GM12878 (cell line): ENCODE data around the gene GAGE13. TPM values are rescaled to one million over a fixed set of nuclear protein-coding genes. Genes with fewer than 3 reads are reported as not detected.

ENCODE experiments used
- ATAC-seq: fragments of 200-7000 bp; cut with Tn5 transposase; 3 replicates; pipeline ENCODE4 v1.9.1; 2020; ENCODE audit warnings: mild to moderate bottlenecking, moderate library complexity
- BruUV-seq: library from RNA; stranded (reverse); fragments of 400-500 nt; replicated peaks from 2 replicates; lab custom pipeline; 2021; lab: Mats Ljungman, UMichigan
- CTCF ChIA-PET: fragments of 300-600 bp; sonication (Branson Sonifier 250); formaldehyde crosslinking; extraction: SDS; loops from one replicate; lab custom pipeline; 2021; ENCODE audit warnings: inconsistent platforms; lab: Yijun Ruan, JAX
- POLR2A ChIA-PET: fragments of 350-600 bp; formaldehyde crosslinking; extraction: SDS; loops from one replicate; lab custom pipeline; 2021; ENCODE audit warnings: inconsistent platforms; lab: Charles Lee
- RAD21 ChIA-PET: fragments of 300-600 bp; sonication (Branson Sonifier 250); formaldehyde crosslinking; loops from one replicate; lab custom pipeline; 2023; ENCODE audit warnings: antibody characterized with exemption; ENCODE audit not compliant: unreplicated experiment; lab: Charles Lee
- SMC1A ChIA-PET: fragments of 300-600 bp; sonication (Branson Sonifier 250); formaldehyde crosslinking; loops from one replicate; lab custom pipeline; 2023; ENCODE audit not compliant: unreplicated experiment, uncharacterized antibody; lab: Charles Lee
- DNase-seq: peaks from one replicate; pipeline ENCODE4 v3.0.0-alpha.2; 2011; ENCODE audit warnings: low read depth, low spot score
- FAIRE-seq: peaks from 3 replicates; lab custom pipeline; 2011; peaks lifted over from hg19 to GRCh38; lab: Jason Lieb, UNC
- H2AFZ ChIP-seq: 2 replicates; pipeline ENCODE4 v1.6.0; 2011; ENCODE audit warnings: low read depth, low read length, control low read depth; ENCODE audit not compliant: control insufficient read depth
- H3K27ac ChIP-seq: 2 replicates; pipeline ENCODE4 v1.5.1; 2011; ENCODE audit warnings: control low read depth; ENCODE audit not compliant: control insufficient read depth, insufficient read depth
- H3K27me3 ChIP-seq, 2 experiments: replicated peaks in 1 of 2; 2 replicates each; pipeline versions ENCODE4 v1.6.0 to v1.6.1; 2011; ENCODE audit warnings: low read length in 1 of 2; ENCODE audit not compliant: control insufficient read depth in 2 of 2, insufficient read depth in 2 of 2
- H3K36me3 ChIP-seq, 2 experiments: 2 replicates each; pipeline ENCODE4 v1.5.1; 2011; ENCODE audit warnings: low read length in 1 of 2; ENCODE audit not compliant: control insufficient read depth in 2 of 2, insufficient read depth in 2 of 2
- H3K4me1 ChIP-seq: 2 replicates; pipeline ENCODE4 v1.6.1; 2011; ENCODE audit warnings: mild to moderate bottlenecking, low read length, moderate library complexity, mixed read lengths; ENCODE audit not compliant: control insufficient read depth, insufficient read depth
- H3K4me2 ChIP-seq: 2 replicates; pipeline ENCODE4 v1.6.0; 2011; ENCODE audit warnings: control low read depth; ENCODE audit not compliant: control insufficient read depth, insufficient read depth
- H3K4me3 ChIP-seq: fragments of 200-600 bp; sonication (generic); 2 replicates; pipeline ENCODE4 v1.5.1; 2016
- H3K79me2 ChIP-seq: 2 replicates; pipeline ENCODE4 v1.6.0; 2011; ENCODE audit warnings: low read length; ENCODE audit not compliant: control insufficient read depth, insufficient read depth
- H3K9ac ChIP-seq: 2 replicates; pipeline ENCODE4 v1.8.0; 2011; ENCODE audit warnings: low read length, control low read depth, mixed read lengths; ENCODE audit not compliant: control insufficient read depth, insufficient read depth
- H3K9me3 ChIP-seq: replicated peaks from 3 replicates; pipeline ENCODE4 v1.5.1; 2011; ENCODE audit warnings: mild to moderate bottlenecking, low read length; ENCODE audit not compliant: control insufficient read depth, insufficient read depth
- H4K20me1 ChIP-seq: 2 replicates; pipeline ENCODE4 v1.6.0; 2011; ENCODE audit not compliant: control insufficient read depth, insufficient read depth
- CBX5 ChIP-seq: sonication (generic); IDR thresholded peaks from 2 replicates; pipeline ENCODE4 v1.6.1; 2016; ENCODE audit warnings: low read depth, moderate library complexity, mild to moderate bottlenecking, inconsistent platforms
- CHD2 ChIP-seq: IDR thresholded peaks from 2 replicates; pipeline ENCODE4 v1.6.1; 2011; ENCODE audit warnings: low read depth, low read length, improper control_type of control experiment, borderline replicate concordance
- GATAD2B ChIP-seq: fragments of 450-650 bp; conservative IDR thresholded peaks from 2 replicates; pipeline ENCODE4 v1.6.1; 2017; ENCODE audit warnings: low read depth, mild to moderate bottlenecking, moderate library complexity
- JUNB ChIP-seq: IDR thresholded peaks from 2 replicates; pipeline ENCODE4 v1.6.1; 2016; ENCODE audit warnings: antibody characterized with exemption, mild to moderate bottlenecking
- KLF5 ChIP-seq: fragments of 450-650 bp; IDR thresholded peaks from 2 replicates; pipeline ENCODE4 v1.6.1; 2014; ENCODE audit warnings: mild to moderate bottlenecking; ENCODE audit not compliant: partially characterized antibody
- NFYB ChIP-seq: IDR thresholded peaks from 2 replicates; pipeline ENCODE4 v1.6.1; 2011; ENCODE audit warnings: low read depth, mild to moderate bottlenecking, low read length, improper control_type of control experiment, moderate library complexity; ENCODE audit not compliant: insufficient read depth
- POLR2AphosphoS5 ChIP-seq: IDR thresholded peaks from 2 replicates; pipeline ENCODE4 v1.6.1; 2011; ENCODE audit warnings: mild to moderate bottlenecking, low read length, inconsistent platforms
- POU2F2 ChIP-seq: IDR thresholded peaks from 3 replicates; pipeline ENCODE4 v1.6.1; 2011; ENCODE audit warnings: low read depth, mild to moderate bottlenecking, low read length, borderline replicate concordance
- RB1 ChIP-seq: fragments of 450-650 bp; formaldehyde crosslinking; IDR thresholded peaks from 2 replicates; pipeline ENCODE4 v1.6.1; 2017; ENCODE audit warnings: mild to moderate bottlenecking, borderline replicate concordance
- RFX5 ChIP-seq: IDR thresholded peaks from 2 replicates; pipeline ENCODE4 v1.6.1; 2011; ENCODE audit warnings: low read depth, low read length, improper control_type of control experiment
- SREBF1 ChIP-seq: IDR thresholded peaks from 2 replicates; pipeline ENCODE4 v1.6.1; 2012; ENCODE audit warnings: mild to moderate bottlenecking, low read length
- TARDBP ChIP-seq: IDR thresholded peaks from 2 replicates; pipeline ENCODE4 v1.6.1; 2016; ENCODE audit warnings: borderline replicate concordance
- TBL1XR1 ChIP-seq: IDR thresholded peaks from 2 replicates; pipeline ENCODE4 v1.6.1; 2012; ENCODE audit warnings: low read depth, low read length, improper control_type of control experiment
- ZNF274 ChIP-seq: IDR thresholded peaks from one replicate; pipeline ENCODE4 v1.8.0; 2011; ENCODE audit not compliant: insufficient read length, insufficient read depth
- ZNF384 ChIP-seq: IDR thresholded peaks from 2 replicates; pipeline ENCODE4 v1.6.1; 2012; ENCODE audit warnings: low read depth, mild to moderate bottlenecking, low read length, improper control_type of control experiment, borderline replicate concordance
- WGBS: methylation state at CpG from one replicate; pipeline ENCODE4 v1.1.6; 2016; ENCODE audit warnings: low lambda C conversion rate; ENCODE audit not compliant: insufficient replicate concordance, insufficient coverage; ENCODE audit errors: missing lambda C conversion rate; 5-methylcytosine and 5-hydroxymethylcytosine counted together
- in situ Hi-C: fragments of 300-500 bp; cut with MboI; formaldehyde crosslinking; loops from 9 replicates; pipeline ENCODE4 v1.14.3; 2018; ENCODE audit warnings: mixed read lengths
- intact Hi-C: fragments of 100-400 bp; cut with micrococcal nuclease; formaldehyde crosslinking; loops from one replicate; pipeline ENCODE4 v1.14.2; 2022; ENCODE audit not compliant: unreplicated experiment
- polyA plus RNA-seq, 11 experiments: library from polyadenylated mRNA; depleted of rRNA in 4 of 11; unstranded in 6 of 11; stranded (reverse) in 5 of 11; fragments of >200 nt; fragmentation: Nextera tagmentation in 4 of 11; fragmentation: Illumina TruSeq in 1 of 11; extraction: Ambion mirVana in 4 of 11; extraction: Trizol in 1 of 11; gene quantifications; 1 replicate in 1 of 11; 2 replicates in 10 of 11; pipeline versions ENCODE4 v1.2.1 to v1.2.3, GENCODE V29; 2011 to 2016; ENCODE audit warnings: inconsistent platforms in 2 of 11, missing spikeins in 2 of 11, low read depth in 1 of 11
- total RNA-seq, 4 experiments: library from RNA; depleted of rRNA in 3 of 4; stranded (reverse); fragments of >200 nt in 3 of 4; fragmentation: Illumina TruSeq in 1 of 4; extraction: Trizol in 1 of 4; gene quantifications; 2 replicates each; pipeline versions ENCODE4 v1.2.1 to v1.2.3, GENCODE V29; 2013 to 2021
- TF ChIP-seq, protein P1 (sequence below): fragments of 150-350 bp; IDR thresholded peaks from 2 replicates; pipeline ENCODE4 v1.6.1; 2016; ENCODE audit warnings: low read depth, low read length
- TF ChIP-seq, protein P2 (sequence below): IDR thresholded peaks from 2 replicates; pipeline ENCODE4 v1.6.1; 2012; ENCODE audit warnings: low read depth, low read length, improper control_type of control experiment
- TF ChIP-seq, protein P3 (sequence below): fragments of 450-650 bp; IDR thresholded peaks from 2 replicates; pipeline ENCODE4 v1.6.1; 2017; ENCODE audit warnings: antibody characterized with exemption, mild to moderate bottlenecking, moderate library complexity
- TF ChIP-seq, protein P4 (sequence below): fragments of 450-650 bp; IDR thresholded peaks from 2 replicates; pipeline ENCODE4 v1.6.1; 2014; ENCODE audit warnings: mild to moderate bottlenecking

GAGE13 gene
- total and polyA plus RNA-seq, 10 of the 15 experiments (the other 5 are each of a cell fraction or from before 2014, with no cell fraction given) = not detected

DNA sequence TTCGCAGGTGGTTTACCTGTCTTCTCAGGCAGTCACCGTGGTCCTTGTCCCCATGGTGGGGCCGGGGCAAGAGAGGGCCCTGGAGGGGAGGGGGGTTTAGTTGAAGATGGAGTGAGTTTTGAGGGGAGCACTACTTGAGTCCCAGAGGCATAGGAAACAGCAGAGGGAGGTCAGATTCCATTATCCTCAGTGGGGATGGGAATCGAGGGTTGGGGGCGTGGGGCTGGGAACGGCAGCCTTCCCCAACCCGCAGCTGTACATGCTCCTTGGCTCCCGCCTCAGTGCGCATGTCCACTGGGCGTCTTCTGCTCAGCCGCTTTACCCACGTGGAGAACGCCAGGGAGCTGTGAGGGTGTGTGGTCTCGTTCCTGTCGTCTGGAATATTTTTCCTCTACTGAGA, 28.0 kb upstream of the GAGE13 start, which contains the start of gene GAGE10:
Gene GAGE10 (plus strand): TSS at position 301 of the 400 bp plus-strand sequence. CDS start 1,214 bp downstream, outside the sequence.
- no peak for FAIRE-seq
- Histone ChIP-seq H2AFZ (no peak within 1 kb of the TSS), H3K27me3 (no peaks in the 10 kb centered on the region), H3K9ac (no peak within 1 kb of the TSS), H3K36me3 (no peaks in the 10 kb centered on the region), H3K4me2 (no peak within 1 kb of the TSS), H3K9me3 (no peaks in the 10 kb centered on the region), H3K4me3 (no peak within 1 kb of the TSS), H3K27ac (no peak within 1 kb of the TSS), H3K4me1 (no peaks in the 10 kb centered on the region), H3K79me2 (no peaks in the 10 kb centered on the region), H4K20me1 (no peaks in the 10 kb centered on the region)
- WGBS = 49% methylated on average over 11 of the region's 15 CpGs
- RAD21 ChIA-PET = no interaction called here
- CTCF ChIA-PET = no interaction called here
- in situ Hi-C loops = no loop called here
- SMC1A ChIA-PET = no interaction called here
- no peak for ATAC-seq
- no peak for DNase-seq
- POLR2A ChIA-PET = no interaction called here
- no peak for TF ChIP-seq RB1
- no peak for TF ChIP-seq ZNF274
- no peak for TF ChIP-seq NFYB
- TF ChIP-seq POU2F2 = no peak
- TF ChIP-seq RFX5 = no peak
- TF ChIP-seq CBX5 = no peak
- TF ChIP-seq KLF5 = no peak
- TF ChIP-seq, protein P1, sequence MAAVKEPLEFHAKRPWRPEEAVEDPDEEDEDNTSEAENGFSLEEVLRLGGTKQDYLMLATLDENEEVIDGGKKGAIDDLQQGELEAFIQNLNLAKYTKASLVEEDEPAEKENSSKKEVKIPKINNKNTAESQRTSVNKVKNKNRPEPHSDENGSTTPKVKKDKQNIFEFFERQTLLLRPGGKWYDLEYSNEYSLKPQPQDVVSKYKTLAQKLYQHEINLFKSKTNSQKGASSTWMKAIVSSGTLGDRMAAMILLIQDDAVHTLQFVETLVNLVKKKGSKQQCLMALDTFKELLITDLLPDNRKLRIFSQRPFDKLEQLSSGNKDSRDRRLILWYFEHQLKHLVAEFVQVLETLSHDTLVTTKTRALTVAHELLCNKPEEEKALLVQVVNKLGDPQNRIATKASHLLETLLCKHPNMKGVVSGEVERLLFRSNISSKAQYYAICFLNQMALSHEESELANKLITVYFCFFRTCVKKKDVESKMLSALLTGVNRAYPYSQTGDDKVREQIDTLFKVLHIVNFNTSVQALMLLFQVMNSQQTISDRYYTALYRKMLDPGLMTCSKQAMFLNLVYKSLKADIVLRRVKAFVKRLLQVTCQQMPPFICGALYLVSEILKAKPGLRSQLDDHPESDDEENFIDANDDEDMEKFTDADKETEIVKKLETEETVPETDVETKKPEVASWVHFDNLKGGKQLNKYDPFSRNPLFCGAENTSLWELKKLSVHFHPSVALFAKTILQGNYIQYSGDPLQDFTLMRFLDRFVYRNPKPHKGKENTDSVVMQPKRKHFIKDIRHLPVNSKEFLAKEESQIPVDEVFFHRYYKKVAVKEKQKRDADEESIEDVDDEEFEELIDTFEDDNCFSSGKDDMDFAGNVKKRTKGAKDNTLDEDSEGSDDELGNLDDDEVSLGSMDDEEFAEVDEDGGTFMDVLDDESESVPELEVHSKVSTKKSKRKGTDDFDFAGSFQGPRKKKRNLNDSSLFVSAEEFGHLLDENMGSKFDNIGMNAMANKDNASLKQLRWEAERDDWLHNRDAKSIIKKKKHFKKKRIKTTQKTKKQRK = no peak
- TF ChIP-seq, protein P2, sequence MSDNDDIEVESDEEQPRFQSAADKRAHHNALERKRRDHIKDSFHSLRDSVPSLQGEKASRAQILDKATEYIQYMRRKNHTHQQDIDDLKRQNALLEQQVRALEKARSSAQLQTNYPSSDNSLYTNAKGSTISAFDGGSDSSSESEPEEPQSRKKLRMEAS = no peak
- TF ChIP-seq, protein P3, sequence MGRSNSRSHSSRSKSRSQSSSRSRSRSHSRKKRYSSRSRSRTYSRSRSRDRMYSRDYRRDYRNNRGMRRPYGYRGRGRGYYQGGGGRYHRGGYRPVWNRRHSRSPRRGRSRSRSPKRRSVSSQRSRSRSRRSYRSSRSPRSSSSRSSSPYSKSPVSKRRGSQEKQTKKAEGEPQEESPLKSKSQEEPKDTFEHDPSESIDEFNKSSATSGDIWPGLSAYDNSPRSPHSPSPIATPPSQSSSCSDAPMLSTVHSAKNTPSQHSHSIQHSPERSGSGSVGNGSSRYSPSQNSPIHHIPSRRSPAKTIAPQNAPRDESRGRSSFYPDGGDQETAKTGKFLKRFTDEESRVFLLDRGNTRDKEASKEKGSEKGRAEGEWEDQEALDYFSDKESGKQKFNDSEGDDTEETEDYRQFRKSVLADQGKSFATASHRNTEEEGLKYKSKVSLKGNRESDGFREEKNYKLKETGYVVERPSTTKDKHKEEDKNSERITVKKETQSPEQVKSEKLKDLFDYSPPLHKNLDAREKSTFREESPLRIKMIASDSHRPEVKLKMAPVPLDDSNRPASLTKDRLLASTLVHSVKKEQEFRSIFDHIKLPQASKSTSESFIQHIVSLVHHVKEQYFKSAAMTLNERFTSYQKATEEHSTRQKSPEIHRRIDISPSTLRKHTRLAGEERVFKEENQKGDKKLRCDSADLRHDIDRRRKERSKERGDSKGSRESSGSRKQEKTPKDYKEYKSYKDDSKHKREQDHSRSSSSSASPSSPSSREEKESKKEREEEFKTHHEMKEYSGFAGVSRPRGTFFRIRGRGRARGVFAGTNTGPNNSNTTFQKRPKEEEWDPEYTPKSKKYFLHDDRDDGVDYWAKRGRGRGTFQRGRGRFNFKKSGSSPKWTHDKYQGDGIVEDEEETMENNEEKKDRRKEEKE = no peak
- no peak for TF ChIP-seq CHD2
- TF ChIP-seq ZNF384 = no peak
- TF ChIP-seq POLR2AphosphoS5 = no peak
- TF ChIP-seq SREBF1 = no peak
- TF ChIP-seq TBL1XR1 = no peak
- TF ChIP-seq GATAD2B = no peak
- TF ChIP-seq, protein P4, sequence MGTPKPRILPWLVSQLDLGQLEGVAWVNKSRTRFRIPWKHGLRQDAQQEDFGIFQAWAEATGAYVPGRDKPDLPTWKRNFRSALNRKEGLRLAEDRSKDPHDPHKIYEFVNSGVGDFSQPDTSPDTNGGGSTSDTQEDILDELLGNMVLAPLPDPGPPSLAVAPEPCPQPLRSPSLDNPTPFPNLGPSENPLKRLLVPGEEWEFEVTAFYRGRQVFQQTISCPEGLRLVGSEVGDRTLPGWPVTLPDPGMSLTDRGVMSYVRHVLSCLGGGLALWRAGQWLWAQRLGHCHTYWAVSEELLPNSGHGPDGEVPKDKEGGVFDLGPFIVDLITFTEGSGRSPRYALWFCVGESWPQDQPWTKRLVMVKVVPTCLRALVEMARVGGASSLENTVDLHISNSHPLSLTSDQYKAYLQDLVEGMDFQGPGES = no peak
- no peak for TF ChIP-seq TARDBP
- no peak for TF ChIP-seq JUNB
- intact Hi-C loops = no loop called here
- no TSS peak for BruUV-seq
